Stimulated activated CD4-positive, alpha-beta T cell treated with anti-CD3 and anti-CD28 coated beads, Interleukin-12 subunit alpha, Interleukin-12 subunit beta, amount 100 ng/mL, for 48 hours (primary cell): ENCODE data around the gene ZNF653.

Source experiments
- DNase-seq, 3 donors: peaks; one replicate each; pipeline ENCODE4 v3.0.0-alpha.2; 2020; ENCODE audit warnings: low read depth in 2 of 3, low spot score in 1 of 3

The ZNF653 gene

GRCh38 chr19:11513946-11514345 is 8.3 kb upstream of the ZNF653 start:
- DNase-seq: no peak

- no peak for DNase-seq
Observed at GRCh38 chr19:11510444-11510843, 4.8 kb upstream of the ZNF653 start.

- no peak for DNase-seq
Observed at GRCh38 chr19:11507370-11508078, 1.9 kb upstream of the ZNF653 start.

GRCh38 chr19:11506967-11507366 is 1.3 kb upstream of the ZNF653 start:
- DNase-seq: no peak

GRCh38 chr19:11506101-11506555 is 489 bp upstream of the ZNF653 start:
- no peak for DNase-seq

- DNase-seq: peak; percentile 94 to 98 (median 96)
Observed at GRCh38 chr19:11505032-11505503, 571 bp downstream of the ZNF653 start.

- no peak for DNase-seq
Observed at GRCh38 chr19:11504502-11505031, 1.1 kb downstream of the ZNF653 start.

- no peak for DNase-seq
Observed at GRCh38 chr19:11499890-11500420, 5.7 kb downstream of the ZNF653 start.

- DNase-seq: no peak
Observed at GRCh38 chr19:11499220-11499726, 6.4 kb downstream of the ZNF653 start.

- peak; percentile 54 to 56 (median 54) for DNase-seq
Observed at GRCh38 chr19:11496391-11497163, 9.1 kb downstream of the ZNF653 start.

- no peak for DNase-seq
Observed at GRCh38 chr19:11495885-11496284, 9.8 kb downstream of the ZNF653 start.

GRCh38 chr19:11495481-11495880 is 10.2 kb downstream of the ZNF653 start:
- no peak for DNase-seq

- no peak for DNase-seq
Observed at GRCh38 chr19:11494634-11495285, 10.9 kb downstream of the ZNF653 start.

- DNase-seq: no peak
Observed at GRCh38 chr19:11489378-11489777, 16.3 kb downstream of the ZNF653 start.

- no peak for DNase-seq
Observed at GRCh38 chr19:11486661-11487503, 18.8 kb downstream of the ZNF653 start.

GRCh38 chr19:11485245-11485837 is 20.3 kb downstream of the ZNF653 start:
- no peak for DNase-seq

GRCh38 chr19:11483366-11484111 is 22.1 kb downstream of the ZNF653 start:
- DNase-seq: no peak

- DNase-seq: peak; percentile 77 to 84 (median 80)
Observed at GRCh38 chr19:11482384-11483050, 23.1 kb downstream of the ZNF653 start.
